BJ (cell line): ENCODE data around the gene DPEP2. TPM values are rescaled to one million over a fixed set of nuclear protein-coding genes. Genes with fewer than 3 reads are reported as not detected.

Experiments used
- CTCF ChIA-PET: fragments of 350-600 bp; formaldehyde crosslinking; extraction: SDS; loops from one replicate; lab custom pipeline; 2021; ENCODE audit warnings: antibody characterized with exemption, inconsistent platforms; lab: Yijun Ruan, JAX
- POLR2A ChIA-PET: fragments of 300-600 bp; sonication (Branson Sonifier 250); formaldehyde crosslinking; extraction: SDS; loops from one replicate; lab custom pipeline; 2021; ENCODE audit warnings: antibody characterized with exemption; lab: Charles Lee
- DNase-seq: peaks from one replicate; pipeline ENCODE4 v3.0.0-alpha.2; 2011; ENCODE audit warnings: low read depth
- H3K27me3 ChIP-seq: 2 replicates; pipeline ENCODE4 v1.6.0; 2011; ENCODE audit warnings: low read length; ENCODE audit not compliant: control insufficient read depth, insufficient read depth
- H3K36me3 ChIP-seq: 2 replicates; pipeline ENCODE4 v1.5.1; 2011; ENCODE audit warnings: low read length; ENCODE audit not compliant: control insufficient read depth, insufficient read depth
- H3K4me3 ChIP-seq: 2 replicates; pipeline ENCODE4 v1.5.1; 2011; ENCODE audit warnings: low read depth, mild to moderate bottlenecking, control low read depth, low read length
- polyA plus RNA-seq: library from polyadenylated mRNA; depleted of rRNA; stranded (reverse); fragments of >200 nt; gene quantifications from 2 replicates; pipeline ENCODE4 v1.2.3, GENCODE V29; 2011
- TF ChIP-seq, protein P1 (sequence below): IDR thresholded peaks from 2 replicates; pipeline ENCODE4 v1.5.1; 2011; ENCODE audit warnings: low read depth, mild to moderate bottlenecking, control low read depth, inconsistent platforms, low read length, moderate library complexity; ENCODE audit not compliant: insufficient read depth

Gene DPEP2
- polyA plus RNA-seq, 1 experiment: 0.25 TPM

- POLR2A ChIA-PET: interaction anchor here (0.6 kb wide), 1 partner anchor 11 kb away, joined by 3 read pairs; no protein-coding TSS in a partner anchor
- H3K36me3 ChIP-seq: peaks cover 86% of the 10 kb centered on the region
- CTCF ChIA-PET: interaction anchor here (0.5 to 1.1 kb wide), 4 partner anchors 13 to 131 kb away, joined by 3 to 5 read pairs (median 4); no protein-coding TSS in a partner anchor
Measured at GRCh38 chr16:67946966-67947558, 52.2 kb downstream of the DPEP2 start.

DNA sequence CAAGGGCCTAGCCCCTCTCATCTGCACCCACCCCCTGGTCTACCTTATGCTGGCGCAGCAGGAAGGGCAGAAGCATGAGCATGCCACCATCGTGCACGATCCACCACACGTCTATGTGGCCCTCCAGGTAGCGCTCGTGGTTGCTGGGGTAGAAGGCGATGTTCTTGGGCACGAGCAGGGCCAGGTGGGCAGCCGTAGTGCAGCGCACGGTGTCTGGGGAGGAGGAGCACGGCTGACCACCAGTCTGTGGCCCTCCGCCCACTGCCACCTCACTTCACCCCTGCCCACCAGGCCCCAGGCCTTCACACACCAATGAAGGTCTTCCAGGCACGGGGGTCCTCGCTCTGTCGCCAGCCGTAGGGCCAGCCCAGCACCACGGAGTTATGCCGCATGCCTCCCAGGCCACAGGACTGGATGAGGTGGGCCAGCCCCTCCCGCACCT lies 53.1 kb downstream of the DPEP2 start:
- no peaks in the 10 kb centered on the region for H3K27me3 ChIP-seq
- ChIA-PET CTCF (interaction anchor here (0.9 kb wide), 1 partner anchor 14 kb away, joined by 4 read pairs; no protein-coding TSS in a partner anchor), POLR2A (no interaction called here)
- H3K4me3 ChIP-seq: no peak overlapping the region
- H3K36me3 ChIP-seq: peaks cover 84% of the 10 kb centered on the region
- TF ChIP-seq, protein P1, sequence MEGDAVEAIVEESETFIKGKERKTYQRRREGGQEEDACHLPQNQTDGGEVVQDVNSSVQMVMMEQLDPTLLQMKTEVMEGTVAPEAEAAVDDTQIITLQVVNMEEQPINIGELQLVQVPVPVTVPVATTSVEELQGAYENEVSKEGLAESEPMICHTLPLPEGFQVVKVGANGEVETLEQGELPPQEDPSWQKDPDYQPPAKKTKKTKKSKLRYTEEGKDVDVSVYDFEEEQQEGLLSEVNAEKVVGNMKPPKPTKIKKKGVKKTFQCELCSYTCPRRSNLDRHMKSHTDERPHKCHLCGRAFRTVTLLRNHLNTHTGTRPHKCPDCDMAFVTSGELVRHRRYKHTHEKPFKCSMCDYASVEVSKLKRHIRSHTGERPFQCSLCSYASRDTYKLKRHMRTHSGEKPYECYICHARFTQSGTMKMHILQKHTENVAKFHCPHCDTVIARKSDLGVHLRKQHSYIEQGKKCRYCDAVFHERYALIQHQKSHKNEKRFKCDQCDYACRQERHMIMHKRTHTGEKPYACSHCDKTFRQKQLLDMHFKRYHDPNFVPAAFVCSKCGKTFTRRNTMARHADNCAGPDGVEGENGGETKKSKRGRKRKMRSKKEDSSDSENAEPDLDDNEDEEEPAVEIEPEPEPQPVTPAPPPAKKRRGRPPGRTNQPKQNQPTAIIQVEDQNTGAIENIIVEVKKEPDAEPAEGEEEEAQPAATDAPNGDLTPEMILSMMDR: no peak
- DNase-seq: no peak

More at GRCh38 chr16:67946966-67947558, 52.2 kb downstream of the DPEP2 start:
- TF ChIP-seq, protein P1: no peak
- DNase-seq: no peak
- Histone ChIP-seq H3K27me3 (no peaks in the 10 kb centered on the region), H3K4me3 (no peak overlapping the region)

- ChIA-PET CTCF (interaction anchor here (2.3 kb wide), 1 partner anchor 129 kb away, joined by 8 read pairs; no protein-coding TSS in a partner anchor), POLR2A (no interaction called here)
- no peak for DNase-seq
- H3K27me3 ChIP-seq: no peaks in the 10 kb centered on the region
- TF ChIP-seq, protein P1: no peak
- peaks cover 79% of the 10 kb centered on the region for H3K36me3 ChIP-seq
- H3K4me3 ChIP-seq: no peak overlapping the region
Measured at GRCh38 chr16:67945392-67945933, 53.8 kb downstream of the DPEP2 start.

DNA sequence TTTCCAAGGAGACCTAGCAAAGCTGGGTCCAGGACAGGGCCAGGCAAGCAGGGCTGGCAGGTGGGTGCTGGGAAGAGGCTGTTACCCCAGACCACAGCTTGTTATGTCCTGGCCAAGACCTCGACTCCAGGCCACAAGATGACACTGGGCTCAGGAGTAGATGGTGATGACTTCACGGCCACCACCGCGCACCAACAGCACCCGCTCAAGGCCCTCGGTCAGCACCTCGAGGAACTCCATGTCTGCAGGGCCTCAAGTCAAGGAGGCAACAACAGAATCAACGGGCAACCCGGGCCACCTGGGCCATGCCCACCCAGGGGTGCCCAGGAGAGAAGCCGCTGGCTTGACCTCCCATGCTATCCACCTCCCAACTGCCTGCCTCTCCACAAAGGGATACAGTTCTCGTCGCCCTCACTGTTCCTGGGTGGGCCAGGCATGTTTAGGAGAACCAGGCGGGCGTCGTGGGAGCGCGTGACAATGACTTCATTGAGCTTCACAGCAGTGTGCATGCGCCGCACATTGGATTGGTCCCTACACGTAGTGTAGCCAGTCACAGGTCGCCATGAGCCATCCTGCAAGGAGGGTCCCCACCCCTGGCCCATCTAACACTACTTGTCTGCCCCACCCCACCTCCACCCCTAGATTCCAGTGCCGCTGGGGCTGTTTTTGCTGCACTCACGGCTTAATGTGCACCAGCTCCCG lies 54.4 kb downstream of the DPEP2 start:
- no peaks in the 10 kb centered on the region for H3K27me3 ChIP-seq
- ChIA-PET POLR2A (no interaction called here), CTCF (interaction anchor here (2.3 kb wide), 1 partner anchor 129 kb away, joined by 8 read pairs; no protein-coding TSS in a partner anchor)
- no peak overlapping the region for H3K4me3 ChIP-seq
- TF ChIP-seq, protein P1: no peak
- DNase-seq: no peak
- peaks cover 79% of the 10 kb centered on the region for H3K36me3 ChIP-seq
